ENCODE measurements around the gene OR51E2. TPM values are rescaled to one million over a fixed set of nuclear protein-coding genes. Genes with fewer than 3 reads are reported as not detected.

OR51E2 gene
- total and polyA plus RNA-seq, 8 donors, result 0.05 to 26.1 (median 0.37) TPM; not detected in 5

- Histone ChIP-seq H3K27ac (no peak overlapping the region), H3K4me1 (peaks cover 0 to 6% (median 0%) of the 10 kb centered on the region in 4 donors), H3K27me3 (no peaks in the 10 kb centered on the region), H3K4me3 (no peak overlapping the region), H3K36me3 (no peaks in the 10 kb centered on the region), H3K9me3 (no peaks in the 10 kb centered on the region)
- no peak for DNase-seq
- 86 to 93% (median 88%) methylated on average over 3 of the region's 3 CpGs for WGBS, 5 donors
- TF ChIP-seq POLR2AphosphoS5 (IDR thresholded peaks at IDR 0.05), result no peak
- TF ChIP-seq CTCF (IDR thresholded peaks at IDR 0.05), result no peak
- TF ChIP-seq POLR2A (IDR thresholded peaks at IDR 0.05), result no peak
- TF ChIP-seq EP300 (IDR thresholded peaks at IDR 0.05), result no peak
- intact Hi-C loops (cut with DNase I; ENCODE audit: low total_unique reads), result no loop called here
Measured at GRCh38 chr11:4699697-4700435, 2.2 kb upstream of the OR51E2 start.

GRCh38 chr11:4695442-4695841 lies 2.2 kb downstream of the OR51E2 start:
- no peak for DNase-seq
- H3K9me3 ChIP-seq, result no peaks in the 10 kb centered on the region
- 21 to 41% (median 34%) methylated on average over 1 of the region's 1 CpG for WGBS, 5 donors
- no peaks in the 10 kb centered on the region for H3K27me3 ChIP-seq
- intact Hi-C loops (cut with DNase I; ENCODE audit: low total_unique reads), result no loop called here
- no peaks in the 10 kb centered on the region for H3K4me1 ChIP-seq
- no peak overlapping the region for H3K27ac ChIP-seq
- no peak overlapping the region for H3K4me3 ChIP-seq
- H3K36me3 ChIP-seq, result no peaks in the 10 kb centered on the region
- no peak for TF ChIP-seq CTCF (IDR thresholded peaks at IDR 0.05)
- no peak for TF ChIP-seq EP300 (IDR thresholded peaks at IDR 0.05)
- no peak for TF ChIP-seq POLR2AphosphoS5 (IDR thresholded peaks at IDR 0.05)
- no peak for TF ChIP-seq POLR2A (IDR thresholded peaks at IDR 0.05)

- intact Hi-C loops (cut with DNase I; ENCODE audit: low total_unique reads), result no loop called here
- no peaks in the 10 kb centered on the region for H3K36me3 ChIP-seq
- H3K9me3 ChIP-seq, result no peaks in the 10 kb centered on the region
- H3K27me3 ChIP-seq, result no peaks in the 10 kb centered on the region
- TF ChIP-seq POLR2AphosphoS5 (IDR thresholded peaks at IDR 0.05) (no peak), EP300 (IDR thresholded peaks at IDR 0.05) (no peak), CTCF (IDR thresholded peaks at IDR 0.05) (no peak), POLR2A (IDR thresholded peaks at IDR 0.05) (no peak)
- no peak overlapping the region for H3K4me3 ChIP-seq
- DNase-seq, result no peak
- H3K27ac ChIP-seq, result no peak overlapping the region
- 67 to 89% (median 75%) methylated on average over 3 of the region's 3 CpGs for WGBS, 5 donors
- H3K4me1 ChIP-seq, result no peaks in the 10 kb centered on the region
Measured at GRCh38 chr11:4684631-4685285, 12.9 kb downstream of the OR51E2 start.

- H3K4me1 ChIP-seq, result no peaks in the 10 kb centered on the region
- no peaks in the 10 kb centered on the region for H3K27me3 ChIP-seq
- H3K4me3 ChIP-seq, result no peak overlapping the region
- no peaks in the 10 kb centered on the region for H3K9me3 ChIP-seq
- 64 to 81% (median 78%) methylated on average over 2 of the region's 2 CpGs for WGBS, 5 donors
- intact Hi-C loops (cut with DNase I; ENCODE audit: low total_unique reads), result no loop called here
- no peak overlapping the region for H3K27ac ChIP-seq
- no peaks in the 10 kb centered on the region for H3K36me3 ChIP-seq
- no peak for DNase-seq
- TF ChIP-seq POLR2A (IDR thresholded peaks at IDR 0.05) (no peak), POLR2AphosphoS5 (IDR thresholded peaks at IDR 0.05) (no peak), CTCF (IDR thresholded peaks at IDR 0.05) (no peak), EP300 (IDR thresholded peaks at IDR 0.05) (no peak)
Measured at GRCh38 chr11:4682623-4683419, 14.8 kb downstream of the OR51E2 start.
